WI38 (cell line): Measurements from ENCODE around the gene PIGQ.

Experiments
- H3K4me3 ChIP-seq: 2 replicates; pipeline ENCODE4 v1.5.1; 2011; ENCODE audit warnings: low read depth, mild to moderate bottlenecking, control low read depth, low read length
- TF ChIP-seq, protein P1 (sequence below): IDR thresholded peaks from 2 replicates; pipeline ENCODE4 v1.5.1; 2012; ENCODE audit warnings: low read depth, mild to moderate bottlenecking, control low read depth, low read length

Gene PIGQ

DNA sequence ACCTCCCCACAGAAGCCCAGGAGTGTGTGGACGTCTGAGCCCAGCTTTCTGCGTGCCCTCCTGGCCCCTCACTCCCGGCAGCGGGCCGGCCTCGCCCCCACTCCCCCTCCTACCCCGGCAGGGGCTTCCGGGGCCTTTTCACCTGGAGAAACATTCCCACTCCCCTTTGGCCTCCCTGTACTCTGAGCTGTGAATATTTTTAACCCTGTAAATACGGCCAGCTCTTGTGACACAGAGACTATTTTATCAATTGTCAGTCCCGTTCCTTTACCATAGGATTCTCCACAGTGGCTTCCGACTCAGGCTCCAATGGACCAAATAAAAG lies 15.5 kb upstream of the PIGQ start:
- no peak overlapping the region for H3K4me3 ChIP-seq
- TF ChIP-seq, protein P1, sequence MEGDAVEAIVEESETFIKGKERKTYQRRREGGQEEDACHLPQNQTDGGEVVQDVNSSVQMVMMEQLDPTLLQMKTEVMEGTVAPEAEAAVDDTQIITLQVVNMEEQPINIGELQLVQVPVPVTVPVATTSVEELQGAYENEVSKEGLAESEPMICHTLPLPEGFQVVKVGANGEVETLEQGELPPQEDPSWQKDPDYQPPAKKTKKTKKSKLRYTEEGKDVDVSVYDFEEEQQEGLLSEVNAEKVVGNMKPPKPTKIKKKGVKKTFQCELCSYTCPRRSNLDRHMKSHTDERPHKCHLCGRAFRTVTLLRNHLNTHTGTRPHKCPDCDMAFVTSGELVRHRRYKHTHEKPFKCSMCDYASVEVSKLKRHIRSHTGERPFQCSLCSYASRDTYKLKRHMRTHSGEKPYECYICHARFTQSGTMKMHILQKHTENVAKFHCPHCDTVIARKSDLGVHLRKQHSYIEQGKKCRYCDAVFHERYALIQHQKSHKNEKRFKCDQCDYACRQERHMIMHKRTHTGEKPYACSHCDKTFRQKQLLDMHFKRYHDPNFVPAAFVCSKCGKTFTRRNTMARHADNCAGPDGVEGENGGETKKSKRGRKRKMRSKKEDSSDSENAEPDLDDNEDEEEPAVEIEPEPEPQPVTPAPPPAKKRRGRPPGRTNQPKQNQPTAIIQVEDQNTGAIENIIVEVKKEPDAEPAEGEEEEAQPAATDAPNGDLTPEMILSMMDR, result no peak

DNA sequence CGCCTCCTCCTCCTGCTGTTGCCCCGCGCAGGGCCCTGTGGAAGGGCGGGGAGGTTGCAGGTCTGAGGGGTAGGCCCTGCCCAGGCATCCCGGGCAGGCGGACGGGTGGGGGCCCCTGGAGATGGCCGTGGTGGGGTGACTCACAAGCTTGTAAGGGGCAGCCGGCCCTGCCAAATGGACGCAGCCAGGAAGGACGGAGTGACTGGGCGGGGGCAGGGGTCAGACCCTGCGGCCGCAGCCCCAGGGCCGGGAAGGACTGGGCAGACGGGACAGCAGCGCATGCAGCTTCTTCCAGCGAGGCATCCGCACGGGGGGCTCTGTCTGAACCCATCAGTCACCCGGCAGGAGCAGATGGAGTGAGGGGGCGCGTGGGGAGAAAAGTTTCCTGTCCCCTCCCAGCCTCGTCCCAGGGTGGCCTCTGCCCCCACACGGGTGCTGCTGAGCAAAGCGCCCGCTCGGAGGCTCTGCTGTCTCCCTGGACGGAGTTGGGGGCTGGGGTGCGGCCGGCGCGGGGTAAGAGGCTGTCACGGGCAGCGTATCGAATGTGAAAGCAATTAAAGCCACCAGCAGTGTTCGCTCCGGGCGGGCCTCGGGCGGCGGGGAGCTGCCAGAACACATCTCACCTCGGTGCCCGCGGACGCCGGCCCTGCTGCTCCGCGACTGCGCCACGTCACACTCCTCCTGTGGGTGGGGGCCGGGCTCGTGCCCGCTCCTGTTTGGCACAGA lies 15.0 kb upstream of the PIGQ start:
- TF ChIP-seq, protein P1, result no peak
- no peak overlapping the region for H3K4me3 ChIP-seq

DNA sequence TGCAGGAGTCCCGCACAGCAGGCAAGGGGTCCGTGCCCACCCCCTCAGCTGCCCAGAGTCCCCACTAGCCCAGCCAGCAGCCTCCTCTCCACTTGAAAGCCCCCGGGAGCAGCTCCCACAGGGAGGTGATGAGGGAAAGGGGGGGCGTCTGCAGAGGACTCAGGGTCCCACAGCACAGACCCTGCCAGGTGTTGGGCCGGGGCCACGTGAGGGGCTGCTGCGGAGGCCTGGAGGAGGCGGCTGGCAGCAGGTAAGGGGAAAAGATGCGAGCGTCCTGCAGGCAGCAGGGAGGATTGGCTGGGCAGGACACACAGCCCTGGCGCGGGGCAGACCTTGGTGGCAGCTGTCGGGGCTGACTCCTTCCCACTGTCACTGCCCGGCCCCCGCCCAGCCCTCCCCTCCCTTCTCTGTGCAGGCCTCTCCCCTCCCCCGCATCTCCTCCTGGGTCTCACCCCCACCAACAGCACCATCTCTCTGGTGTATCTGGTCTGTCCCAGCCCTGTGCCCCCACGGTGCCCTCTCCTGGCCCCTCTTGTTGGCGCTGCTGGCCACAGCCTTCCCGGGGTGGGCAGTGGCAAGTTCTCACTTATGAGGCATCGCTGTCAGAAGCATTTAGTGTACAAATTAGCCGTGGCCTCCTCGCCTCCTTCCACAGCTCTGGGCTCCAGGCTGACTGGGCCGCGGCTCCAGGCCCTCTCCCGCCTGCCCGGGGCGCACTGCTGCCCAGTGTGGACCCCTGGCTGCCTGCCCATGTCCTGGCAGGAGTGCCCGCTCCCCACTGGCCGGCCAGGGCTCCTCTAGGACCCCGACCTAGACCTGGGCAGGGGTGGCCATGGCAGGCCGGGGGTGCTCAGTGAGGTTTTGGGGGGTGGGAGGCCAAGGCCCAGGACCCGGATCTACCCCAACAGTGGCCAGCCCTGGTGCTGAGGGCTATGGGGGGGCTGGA lies 14.0 kb upstream of the PIGQ start:
- TF ChIP-seq, protein P1, result no peak
- no peak overlapping the region for H3K4me3 ChIP-seq

DNA sequence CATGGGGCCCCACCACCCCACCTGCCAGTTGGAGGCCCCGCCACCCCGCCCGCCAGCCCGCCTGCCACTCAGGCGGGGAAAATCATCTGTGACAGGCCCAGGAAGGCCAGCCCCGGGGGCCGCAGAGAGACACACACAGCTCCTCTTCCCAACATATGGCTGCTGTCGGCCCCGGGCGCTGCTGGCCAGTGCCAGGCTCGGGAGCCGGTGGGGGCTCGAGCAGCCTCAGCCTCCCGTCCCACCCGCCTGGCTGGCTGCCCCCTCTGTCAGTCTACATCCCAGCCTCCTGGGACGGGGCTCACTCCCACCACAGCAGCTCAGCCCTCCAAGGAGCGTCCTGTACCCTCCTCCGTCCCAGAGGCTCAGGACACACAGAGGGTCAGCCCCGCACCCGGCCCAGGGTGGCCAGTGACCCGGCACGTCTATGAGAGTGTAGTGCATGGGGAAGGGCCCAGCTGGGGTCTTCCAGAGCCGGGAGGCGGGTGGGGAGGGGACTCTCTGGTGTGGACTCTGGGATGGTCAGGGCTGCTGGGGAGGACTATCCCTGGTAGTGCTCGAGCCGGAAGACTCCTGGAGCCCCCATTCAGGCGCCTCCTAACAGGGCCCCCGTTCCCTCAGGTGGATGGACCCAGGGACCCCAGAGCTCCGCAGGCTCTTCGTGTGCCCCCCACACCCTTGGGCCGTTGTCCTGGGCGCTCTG lies 13.1 kb upstream of the PIGQ start:
- H3K4me3 ChIP-seq, result no peak overlapping the region
- TF ChIP-seq, protein P1, result no peak

DNA sequence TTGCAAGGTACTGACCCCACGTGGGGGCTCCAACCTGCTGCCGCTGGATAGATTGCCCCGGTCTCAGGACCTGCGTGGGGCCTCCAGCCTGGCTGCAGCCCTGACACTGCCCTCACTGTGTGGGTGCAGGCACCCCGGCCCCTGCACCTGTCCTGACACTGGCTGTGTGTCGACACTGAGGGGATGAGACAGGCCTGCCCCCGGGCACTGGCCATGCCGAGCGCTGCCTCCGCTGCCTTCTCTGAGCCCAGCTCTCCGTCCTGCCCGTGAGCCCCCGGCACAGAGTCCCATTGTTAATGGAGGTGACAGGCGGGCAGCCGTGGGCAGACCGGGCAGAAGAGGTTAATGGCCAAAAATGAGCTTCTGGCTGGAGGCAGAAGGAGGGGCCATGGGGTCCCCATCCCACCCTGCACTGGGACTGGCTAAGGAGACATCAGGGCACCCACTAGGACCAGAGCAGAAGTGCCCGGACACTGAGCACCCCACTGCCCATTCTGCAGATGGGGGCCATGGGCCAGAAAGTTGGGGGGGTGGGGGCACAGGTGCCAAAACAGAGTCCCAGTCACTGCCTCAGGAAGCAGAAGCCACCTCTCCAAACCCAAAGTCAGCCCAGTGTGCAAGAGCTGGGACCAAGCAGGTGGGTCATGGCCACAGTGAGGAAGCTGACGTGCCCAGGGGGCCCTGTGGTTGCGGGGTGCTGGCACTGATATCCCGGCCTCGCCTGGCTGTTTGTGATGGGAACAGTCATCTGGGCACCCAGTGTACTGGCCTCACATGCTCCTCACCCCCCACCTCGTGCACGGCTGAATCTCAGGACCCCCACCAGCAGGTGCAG lies 12.1 kb upstream of the PIGQ start:
- H3K4me3 ChIP-seq, result no peak overlapping the region
- TF ChIP-seq, protein P1, result no peak

DNA sequence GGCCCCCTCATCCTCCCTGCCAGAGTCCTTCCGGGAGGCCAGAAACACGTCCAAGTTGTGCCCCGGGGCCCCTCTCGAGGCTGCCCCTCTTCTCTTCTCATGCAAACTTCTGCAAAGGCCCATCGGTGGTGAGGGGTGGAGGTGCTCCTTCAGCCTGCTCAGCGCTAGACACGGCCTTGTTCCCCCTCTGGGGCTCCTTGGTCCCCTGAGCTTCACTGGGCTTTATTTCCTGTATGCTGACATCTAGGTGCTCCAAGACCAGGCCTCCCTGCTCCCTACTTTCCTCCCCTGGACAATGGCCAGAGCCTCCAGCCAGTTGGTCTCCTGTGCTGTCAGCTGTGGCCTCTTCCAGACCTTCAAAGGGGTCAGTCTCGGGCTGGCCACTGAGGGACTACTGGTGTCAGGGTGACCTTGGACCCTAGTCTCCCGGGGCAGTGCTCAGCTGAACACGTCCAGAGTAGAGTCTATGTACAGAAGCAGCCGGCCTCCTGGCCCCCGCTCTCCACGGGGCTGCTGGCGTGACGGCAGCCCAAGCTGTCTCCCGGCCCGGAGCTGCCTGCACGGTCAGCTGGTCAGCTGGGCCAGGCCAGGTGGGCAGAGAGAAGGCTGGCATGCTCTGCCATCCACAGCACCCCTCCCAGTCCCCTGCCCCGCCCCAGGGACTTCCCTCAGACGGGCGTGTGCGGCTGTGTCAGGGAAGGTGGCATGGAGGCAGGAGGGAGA lies 11.3 kb upstream of the PIGQ start:
- H3K4me3 ChIP-seq, result no peak overlapping the region
- TF ChIP-seq, protein P1, result no peak
